ENCODE results near the gene LTA4H.

LTA4H gene

GRCh38 chr12:96077081-96077480 lies 41.7 kb upstream of the LTA4H start:
- FAIRE-seq, result no peak

GRCh38 chr12:96075560-96075959 lies 40.2 kb upstream of the LTA4H start:
- TF ChIP-seq, protein P1, sequence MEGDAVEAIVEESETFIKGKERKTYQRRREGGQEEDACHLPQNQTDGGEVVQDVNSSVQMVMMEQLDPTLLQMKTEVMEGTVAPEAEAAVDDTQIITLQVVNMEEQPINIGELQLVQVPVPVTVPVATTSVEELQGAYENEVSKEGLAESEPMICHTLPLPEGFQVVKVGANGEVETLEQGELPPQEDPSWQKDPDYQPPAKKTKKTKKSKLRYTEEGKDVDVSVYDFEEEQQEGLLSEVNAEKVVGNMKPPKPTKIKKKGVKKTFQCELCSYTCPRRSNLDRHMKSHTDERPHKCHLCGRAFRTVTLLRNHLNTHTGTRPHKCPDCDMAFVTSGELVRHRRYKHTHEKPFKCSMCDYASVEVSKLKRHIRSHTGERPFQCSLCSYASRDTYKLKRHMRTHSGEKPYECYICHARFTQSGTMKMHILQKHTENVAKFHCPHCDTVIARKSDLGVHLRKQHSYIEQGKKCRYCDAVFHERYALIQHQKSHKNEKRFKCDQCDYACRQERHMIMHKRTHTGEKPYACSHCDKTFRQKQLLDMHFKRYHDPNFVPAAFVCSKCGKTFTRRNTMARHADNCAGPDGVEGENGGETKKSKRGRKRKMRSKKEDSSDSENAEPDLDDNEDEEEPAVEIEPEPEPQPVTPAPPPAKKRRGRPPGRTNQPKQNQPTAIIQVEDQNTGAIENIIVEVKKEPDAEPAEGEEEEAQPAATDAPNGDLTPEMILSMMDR (IDR thresholded peaks at IDR 0.05; ENCODE audit: insufficient read depth, missing control alignments), result no peak
- FAIRE-seq, result no peak
- no peak for DNase-seq (ENCODE audit: insufficient read length, low spot score)

More at GRCh38 chr12:96077081-96077480, 41.7 kb upstream of the LTA4H start:
- DNase-seq (ENCODE audit: insufficient read length, low spot score), result no peak
- TF ChIP-seq, protein P1 (IDR thresholded peaks at IDR 0.05; ENCODE audit: insufficient read depth, missing control alignments), result no peak

- TF ChIP-seq, protein P1 (IDR thresholded peaks at IDR 0.05; ENCODE audit: insufficient read depth, missing control alignments), result no peak
- no peak for FAIRE-seq
- no peak for DNase-seq (ENCODE audit: insufficient read length, low spot score)
These were observed 38.3 kb upstream of the LTA4H start for GRCh38 chr12:96073346-96074330.

GRCh38 chr12:96070670-96071279 lies 35.4 kb upstream of the LTA4H start:
- no peak for FAIRE-seq
- no peak for DNase-seq (ENCODE audit: insufficient read length, low spot score)
- TF ChIP-seq, protein P1 (IDR thresholded peaks at IDR 0.05; ENCODE audit: insufficient read depth, missing control alignments), result peak; percentile 42

DNA sequence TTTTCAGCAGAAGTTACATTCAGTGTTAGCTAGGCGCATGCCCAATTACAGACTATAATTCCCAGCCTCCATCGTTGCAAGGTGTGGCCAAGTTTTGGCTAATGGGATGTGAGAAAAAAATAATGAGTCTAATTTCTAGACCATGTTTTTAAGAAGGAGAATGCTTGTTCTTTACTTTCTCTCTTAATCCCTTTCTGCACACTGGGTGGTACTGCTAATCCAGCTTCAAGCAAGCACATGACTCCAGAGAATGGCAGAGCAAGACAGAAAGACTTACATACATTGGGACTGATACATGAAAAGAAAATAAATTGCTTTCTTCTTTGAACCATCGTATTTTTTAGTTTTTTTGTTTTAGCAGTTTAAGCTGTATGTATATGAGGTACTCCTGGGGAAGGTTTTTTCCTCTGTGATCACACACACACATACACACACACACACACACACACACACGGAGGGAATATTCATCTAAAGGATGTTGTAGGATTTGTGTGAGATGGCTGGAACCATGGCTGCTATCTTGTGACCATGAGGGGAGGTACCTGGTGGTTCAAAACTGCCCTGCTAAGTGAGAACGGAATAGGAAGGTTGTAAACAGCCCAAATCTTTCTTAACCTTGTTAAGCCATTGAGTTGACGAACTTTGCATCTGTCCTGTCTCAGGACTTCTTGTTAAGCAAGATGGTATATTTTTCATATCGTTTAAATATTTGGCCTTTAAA lies 34.3 kb upstream of the LTA4H start:
- DNase-seq (ENCODE audit: insufficient read length, low spot score), result no peak
- TF ChIP-seq, protein P1 (IDR thresholded peaks at IDR 0.05; ENCODE audit: insufficient read depth, missing control alignments), result no peak
- FAIRE-seq, result no peak

DNA sequence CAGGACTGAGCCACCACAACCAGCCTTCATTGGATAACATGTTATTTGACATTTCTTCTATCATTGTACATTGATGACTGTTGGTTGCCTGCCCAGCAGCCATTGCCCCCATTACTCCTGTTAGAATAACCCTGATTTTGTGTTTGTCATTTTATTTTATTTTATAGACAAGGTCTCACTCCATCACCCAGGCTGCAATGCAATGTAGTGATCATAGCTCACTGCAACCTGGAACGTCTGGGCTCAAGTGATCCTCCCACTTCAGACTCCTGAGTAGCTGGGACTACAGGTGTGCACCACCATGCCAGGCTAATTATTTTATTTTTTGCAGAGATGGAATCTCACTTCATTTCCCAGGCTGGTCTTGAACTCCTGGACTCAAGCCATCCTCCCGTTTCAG lies 33.2 kb upstream of the LTA4H start:
- TF ChIP-seq, protein P1 (IDR thresholded peaks at IDR 0.05; ENCODE audit: insufficient read depth, missing control alignments), result no peak
- no peak for DNase-seq (ENCODE audit: insufficient read length, low spot score)
- FAIRE-seq, result no peak

Data from D721Med (cell line).